ENCODE measurements around the gene NDOR1. TPM values are rescaled to one million over a fixed set of nuclear protein-coding genes. Genes with fewer than 3 reads are reported as not detected.

The NDOR1 gene
- total RNA-seq, 2 experiments from 2014 or later, result 44.7 to 45.5 TPM

DNA sequence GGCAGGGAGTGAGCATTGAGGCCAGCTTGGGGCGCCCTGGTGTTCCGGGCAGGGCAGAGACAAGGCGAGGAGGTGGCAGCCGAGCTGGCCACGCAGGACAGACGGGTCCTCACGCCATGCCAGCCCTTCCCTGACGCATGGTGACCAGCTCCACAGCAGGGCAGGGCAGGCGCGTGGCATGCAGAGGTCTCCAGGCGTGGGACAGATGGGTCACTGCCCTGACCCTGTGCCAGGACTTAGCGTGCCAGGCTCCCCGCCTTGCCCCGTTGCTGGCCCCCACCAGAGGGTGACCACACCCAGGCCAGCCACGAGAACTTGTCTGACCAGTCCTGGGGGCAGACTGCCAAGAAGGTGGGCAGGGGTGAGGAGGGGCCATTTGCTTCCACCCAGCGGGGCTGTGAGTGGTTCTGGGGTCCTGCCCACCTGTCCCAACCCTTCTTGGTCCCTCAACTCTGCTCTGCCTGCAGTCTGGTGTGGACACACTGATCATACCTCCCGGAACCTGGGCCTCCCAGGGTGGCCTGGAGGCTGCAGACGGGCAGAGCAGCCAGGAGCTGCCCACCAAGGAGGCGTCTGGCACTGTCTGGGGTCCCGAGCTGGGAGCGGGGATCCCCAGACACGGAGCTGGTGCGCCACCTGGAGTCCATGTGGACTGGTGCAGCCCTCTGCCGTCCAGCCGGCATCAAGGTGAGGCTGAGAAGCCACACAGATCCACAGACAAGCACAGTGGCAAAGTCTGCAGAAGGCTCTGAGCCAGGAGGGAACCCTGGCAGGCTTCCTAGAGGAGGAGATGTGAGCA, 21.8 kb downstream of the NDOR1 start, which contains the start of gene RNF224:
Gene RNF224, plus strand, starts transcription at position 449 of the 799 bp plus-strand sequence. CDS start 834 bp downstream, outside the sequence.
- CTCF ChIA-PET, result interaction anchor here (0.6 to 6.7 kb wide), 17 partner anchors 9 to 437 kb away, joined by 3 to 73 read pairs (median 4); partner anchors contain the start of genes ANAPC2, SSNA1, TMEM141 and TUBB4B
- H3K27ac Mint-ChIP-seq, result peak within 1 kb of the TSS; percentile 54
- peak; percentile 89 for DNase-seq
- H3K27me3 Mint-ChIP-seq (ENCODE audit: low read depth), result no peaks in the 10 kb centered on the region
- H3K9me3 Mint-ChIP-seq (ENCODE audit: insufficient read depth), result no peaks in the 10 kb centered on the region
- H3K4me1 Mint-ChIP-seq (ENCODE audit: low read depth), result peaks cover 17% of the 10 kb centered on the region
- H3K4me3 Mint-ChIP-seq, result no peak within 1 kb of the TSS
- POLR2A ChIA-PET, result interaction anchor here (1.0 to 1.5 kb wide), 6 partner anchors 10 to 140 kb away, joined by 3 to 9 read pairs (median 3); partner anchors contain the start of genes MAN1B1 and TUBB4B
- no peaks in the 10 kb centered on the region for H3K36me3 Mint-ChIP-seq (ENCODE audit: low read depth)
- ATAC-seq, result peak; percentile 52

DNA sequence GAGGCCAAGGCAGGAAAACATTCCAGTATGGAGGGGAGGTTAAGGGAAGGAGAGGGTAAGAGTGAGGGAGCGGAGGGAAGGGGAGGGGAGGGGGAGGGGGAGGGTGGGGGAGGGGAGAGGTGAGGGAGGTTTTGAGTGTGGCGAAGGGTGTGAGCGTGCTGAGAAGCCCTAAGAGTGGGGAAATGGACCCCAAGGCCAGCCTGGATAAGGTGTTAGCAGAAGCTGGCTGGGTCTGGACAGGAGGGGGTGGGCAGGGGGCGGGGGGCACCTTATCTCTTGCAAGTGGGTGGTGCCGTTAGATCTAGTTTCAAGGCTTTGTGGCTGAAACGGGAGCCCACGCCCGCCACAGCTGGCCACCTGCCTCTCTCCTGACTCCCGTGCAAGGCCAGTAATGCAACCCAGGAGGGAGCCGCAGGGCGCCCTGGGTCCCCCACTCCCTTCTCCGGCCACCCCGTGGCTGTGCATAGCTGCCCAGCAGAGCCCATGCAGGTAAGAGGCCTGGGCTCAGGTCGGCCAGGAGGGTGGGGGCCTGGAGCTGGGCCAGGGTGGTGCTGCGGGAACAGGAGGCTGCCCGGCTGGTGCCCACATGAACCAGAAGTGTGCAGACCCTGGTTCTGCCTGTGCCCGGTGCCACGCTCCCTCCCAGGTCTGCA, 22.5 kb downstream of the NDOR1 start:
- DNase-seq (no peak), ATAC-seq (no peak)
- ChIA-PET POLR2A (interaction anchor here (1.0 to 1.4 kb wide), 3 partner anchors 13 to 110 kb away, joined by 3 to 9 read pairs (median 4); partner anchors contain the start of gene TUBB4B), CTCF (interaction anchor here (0.6 to 6.7 kb wide), 12 partner anchors 9 to 437 kb away, joined by 3 to 73 read pairs (median 6); partner anchors contain the start of genes ANAPC2, SSNA1, TMEM141 and TUBB4B)
- Mint-ChIP-seq H3K36me3 (ENCODE audit: low read depth) (no peaks in the 10 kb centered on the region), H3K27ac (peak overlapping the region; percentile 54), H3K4me1 (ENCODE audit: low read depth) (peaks cover 15% of the 10 kb centered on the region), H3K27me3 (ENCODE audit: low read depth) (no peaks in the 10 kb centered on the region), H3K9me3 (ENCODE audit: insufficient read depth) (no peaks in the 10 kb centered on the region), H3K4me3 (no peak overlapping the region)

- POLR2A ChIA-PET, result no interaction called here
- H3K4me1 Mint-ChIP-seq (ENCODE audit: low read depth), result peaks cover 12% of the 10 kb centered on the region
- H3K27ac Mint-ChIP-seq, result no peak overlapping the region
- no peak for ATAC-seq
- H3K4me3 Mint-ChIP-seq, result no peak overlapping the region
- H3K9me3 Mint-ChIP-seq (ENCODE audit: insufficient read depth), result no peaks in the 10 kb centered on the region
- CTCF ChIA-PET, result interaction anchor here (1.7 to 6.7 kb wide), 2 partner anchors 8 to 104 kb away, joined by 4 to 73 read pairs; no protein-coding TSS in a partner anchor
- no peak for DNase-seq
- no peaks in the 10 kb centered on the region for H3K36me3 Mint-ChIP-seq (ENCODE audit: low read depth)
- H3K27me3 Mint-ChIP-seq (ENCODE audit: low read depth), result no peaks in the 10 kb centered on the region
Observed at GRCh38 chr9:137228506-137228967, 23.0 kb downstream of the NDOR1 start.

DNA sequence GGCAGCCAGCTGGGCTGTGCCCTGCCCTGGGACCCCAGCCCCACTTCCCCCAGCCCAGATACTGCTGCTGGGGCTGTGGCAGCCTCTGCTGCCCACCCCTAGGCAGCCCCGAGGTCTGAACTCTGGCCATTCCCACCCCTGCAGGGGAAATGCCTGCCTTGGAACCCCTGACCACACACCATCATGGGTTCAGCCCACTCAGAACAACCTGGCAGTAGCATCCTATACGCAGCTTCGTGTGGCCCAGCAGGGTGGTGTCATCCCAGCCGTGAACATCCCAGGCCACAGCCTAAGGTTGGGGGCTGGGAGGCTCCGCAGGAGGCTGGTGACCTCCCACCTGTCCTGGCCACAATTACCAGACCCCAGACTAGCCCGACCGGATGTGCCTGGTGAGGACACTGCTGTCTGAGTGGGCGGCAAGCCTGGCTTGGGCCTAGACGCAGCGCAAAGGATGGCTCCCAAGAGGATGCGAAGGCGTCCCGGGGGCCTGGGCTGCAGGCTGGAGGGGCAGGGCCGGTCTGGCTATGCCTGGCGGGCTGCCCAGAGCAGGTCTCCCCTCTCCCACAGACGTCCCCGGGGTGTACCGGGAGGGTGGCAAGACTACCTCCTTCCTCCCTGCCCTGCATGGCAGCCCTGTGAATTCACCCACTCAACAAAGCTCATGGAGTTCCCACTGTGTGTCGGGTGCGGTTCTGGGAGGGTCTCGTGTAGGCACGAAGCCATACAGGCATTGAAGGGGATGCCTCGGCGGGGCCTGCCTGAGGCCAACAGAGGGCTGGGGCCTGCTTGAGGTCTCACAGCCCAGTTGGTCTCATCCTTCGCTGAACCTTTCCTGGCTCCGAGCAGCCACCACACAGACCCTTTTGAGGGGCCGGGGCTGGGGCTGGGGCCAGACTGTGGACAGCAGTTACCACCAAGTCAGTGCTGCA, 23.7 kb downstream of the NDOR1 start:
- Mint-ChIP-seq H3K4me3 (no peak overlapping the region), H3K9me3 (ENCODE audit: insufficient read depth) (no peaks in the 10 kb centered on the region), H3K4me1 (ENCODE audit: low read depth) (peaks cover 12% of the 10 kb centered on the region), H3K27me3 (ENCODE audit: low read depth) (no peaks in the 10 kb centered on the region), H3K27ac (no peak overlapping the region), H3K36me3 (ENCODE audit: low read depth) (no peaks in the 10 kb centered on the region)
- ChIA-PET POLR2A (interaction anchor here (0.6 to 1.2 kb wide), 2 partner anchors 40 to 1677 kb away, joined by 3 read pairs; no protein-coding TSS in a partner anchor), CTCF (interaction anchor here (1.2 kb wide), 1 partner anchor 194 kb away, joined by 3 read pairs; no protein-coding TSS in a partner anchor)
- ATAC-seq (no peak), DNase-seq (no peak)

GRCh38 chr9:137229903-137230704, 24.6 kb downstream of the NDOR1 start:
- POLR2A ChIA-PET, result interaction anchor here (0.6 to 1.2 kb wide), 2 partner anchors 41 to 1678 kb away, joined by 3 read pairs; no protein-coding TSS in a partner anchor
- no peak for DNase-seq
- peaks cover 7% of the 10 kb centered on the region for H3K4me1 Mint-ChIP-seq (ENCODE audit: low read depth)
- H3K27me3 Mint-ChIP-seq (ENCODE audit: low read depth), result peaks cover under 1% of the 10 kb centered on the region
- no peak overlapping the region for H3K4me3 Mint-ChIP-seq
- H3K27ac Mint-ChIP-seq, result no peak overlapping the region
- no peak for ATAC-seq
- no peaks in the 10 kb centered on the region for H3K36me3 Mint-ChIP-seq (ENCODE audit: low read depth)
- H3K9me3 Mint-ChIP-seq (ENCODE audit: insufficient read depth), result no peaks in the 10 kb centered on the region
- CTCF ChIA-PET, result interaction anchor here (1.2 kb wide), 1 partner anchor 195 kb away, joined by 3 read pairs; no protein-coding TSS in a partner anchor

DNA sequence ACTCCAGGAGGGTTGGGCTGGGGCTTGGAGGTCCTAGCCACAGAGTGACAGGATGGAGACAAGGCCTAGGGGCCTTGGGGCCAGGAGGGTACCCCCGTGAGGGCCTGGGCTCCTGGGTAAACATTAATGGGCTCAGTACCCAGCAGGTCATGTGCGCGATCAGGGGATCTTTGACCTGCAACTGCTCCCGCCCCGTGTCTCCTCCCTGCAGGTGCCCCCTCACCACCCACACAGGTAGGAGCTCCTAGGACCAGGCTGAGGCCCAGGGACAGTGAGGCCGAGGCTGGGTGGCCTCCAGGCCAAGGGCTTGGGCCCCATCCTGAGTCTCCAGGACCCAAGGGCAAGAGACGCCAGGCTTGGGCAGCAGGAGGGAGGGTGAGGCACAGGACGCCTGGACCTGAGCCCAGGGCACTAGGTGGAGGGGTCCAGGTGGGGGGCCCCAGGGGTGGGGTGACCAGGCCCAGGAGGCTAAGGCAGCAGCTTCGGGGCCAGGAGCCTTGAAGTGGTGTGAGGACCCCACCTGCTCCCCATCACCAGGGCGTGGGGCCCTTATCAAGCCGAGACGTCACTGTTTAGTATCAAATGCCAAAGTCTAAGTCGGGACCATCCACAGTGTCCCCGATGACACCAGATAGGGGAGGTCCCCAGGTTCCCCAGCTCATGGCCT, 25.3 kb downstream of the NDOR1 start, which contains the start of gene SLC34A3:
Gene SLC34A3, plus strand, starts transcription at position 197 of the 667 bp plus-strand sequence. CDS start 802 bp downstream, outside the sequence.
- ATAC-seq (no peak), DNase-seq (no peak)
- ChIA-PET POLR2A (interaction anchor here (1.4 kb wide), 1 partner anchor 10 kb away, joined by 5 read pairs; the partner anchor contains the start of gene TUBB4B), CTCF (no interaction called here)
- Mint-ChIP-seq H3K27ac (no peak within 1 kb of the TSS), H3K4me3 (no peak within 1 kb of the TSS), H3K36me3 (ENCODE audit: low read depth) (no peaks in the 10 kb centered on the region), H3K9me3 (ENCODE audit: insufficient read depth) (no peaks in the 10 kb centered on the region), H3K4me1 (ENCODE audit: low read depth) (peaks cover 3% of the 10 kb centered on the region), H3K27me3 (ENCODE audit: low read depth) (peaks cover 3% of the 10 kb centered on the region)

DNA sequence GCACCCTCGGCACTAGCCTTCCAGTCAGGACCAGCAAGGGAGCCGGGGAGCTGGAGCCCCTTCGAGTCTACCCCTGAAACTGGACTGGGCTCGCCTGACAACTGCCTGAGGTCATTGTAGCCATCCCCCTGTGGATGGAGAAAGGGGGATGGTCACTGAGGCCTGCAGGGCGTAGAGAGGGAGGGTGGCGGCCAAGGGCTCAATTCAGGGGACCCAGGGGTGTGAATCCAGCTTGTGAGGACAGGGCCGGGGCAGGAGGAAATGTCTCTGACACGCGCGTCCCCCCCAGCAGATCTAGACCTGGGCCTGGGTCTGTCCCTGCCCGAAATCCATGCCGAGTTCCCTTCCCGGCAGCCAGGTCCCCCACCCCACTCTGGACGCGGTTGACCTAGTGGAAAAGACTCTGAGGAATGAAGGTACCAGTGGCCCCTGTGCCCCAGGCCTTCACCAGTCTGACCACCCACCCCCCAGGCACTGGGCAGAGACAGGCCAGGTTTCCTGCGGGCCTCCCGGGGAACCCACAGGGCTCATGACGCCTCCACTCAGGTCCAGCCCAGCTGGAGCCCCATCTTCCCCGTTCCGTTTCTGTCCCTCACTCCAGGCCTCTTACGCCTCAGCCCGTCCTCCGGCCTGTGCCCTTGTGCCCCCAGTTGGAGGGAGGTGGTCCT, 26.0 kb downstream of the NDOR1 start:
- Mint-ChIP-seq H3K27ac (no peak overlapping the region), H3K27me3 (ENCODE audit: low read depth) (peaks cover 3% of the 10 kb centered on the region), H3K9me3 (ENCODE audit: insufficient read depth) (no peaks in the 10 kb centered on the region), H3K36me3 (ENCODE audit: low read depth) (no peaks in the 10 kb centered on the region), H3K4me1 (ENCODE audit: low read depth) (peaks cover 4% of the 10 kb centered on the region), H3K4me3 (no peak overlapping the region)
- no peak for DNase-seq
- no peak for ATAC-seq
- ChIA-PET CTCF (no interaction called here), POLR2A (interaction anchor here (1.4 kb wide), 1 partner anchor 9 kb away, joined by 5 read pairs; the partner anchor contains the start of gene TUBB4B)

- Mint-ChIP-seq H3K27ac (no peak overlapping the region), H3K27me3 (ENCODE audit: low read depth) (peaks cover 3% of the 10 kb centered on the region), H3K4me3 (no peak overlapping the region), H3K9me3 (ENCODE audit: insufficient read depth) (no peaks in the 10 kb centered on the region), H3K4me1 (ENCODE audit: low read depth) (peaks cover 9% of the 10 kb centered on the region), H3K36me3 (ENCODE audit: low read depth) (no peaks in the 10 kb centered on the region)
- POLR2A ChIA-PET, result interaction anchor here (1.4 kb wide), 1 partner anchor 9 kb away, joined by 5 read pairs; the partner anchor contains the start of gene TUBB4B
- no peak for DNase-seq
- CTCF ChIA-PET, result no interaction called here
- ATAC-seq, result no peak
Observed at GRCh38 chr9:137232101-137232500, 26.6 kb downstream of the NDOR1 start.

- H3K27ac Mint-ChIP-seq, result no peak overlapping the region
- ChIA-PET POLR2A (no interaction called here), CTCF (no interaction called here)
- H3K36me3 Mint-ChIP-seq (ENCODE audit: low read depth), result no peaks in the 10 kb centered on the region
- no peak for ATAC-seq
- H3K4me1 Mint-ChIP-seq (ENCODE audit: low read depth), result peaks cover 8% of the 10 kb centered on the region
- no peaks in the 10 kb centered on the region for H3K9me3 Mint-ChIP-seq (ENCODE audit: insufficient read depth)
- H3K27me3 Mint-ChIP-seq (ENCODE audit: low read depth), result peaks cover 3% of the 10 kb centered on the region
- no peak for DNase-seq
- H3K4me3 Mint-ChIP-seq, result no peak overlapping the region
Observed at GRCh38 chr9:137232510-137232909, 27.0 kb downstream of the NDOR1 start.
